HEK293 (cell line): ENCODE data around the gene ISG15.

Experiments
- GLIS2 ChIP-seq: fragments of 450-650 bp; formaldehyde crosslinking; IDR thresholded peaks from 2 replicates; pipeline ENCODE4 v1.5.1; 2016; ENCODE audit warnings: missing biosample characterization, missing genetic modification characterization
- KLF17 ChIP-seq: fragments of 450-650 bp; formaldehyde crosslinking; IDR thresholded peaks from 2 replicates; pipeline ENCODE4 v1.5.1; 2016; ENCODE audit warnings: missing biosample characterization, missing genetic modification characterization
- PATZ1 ChIP-seq: fragments of 450-650 bp; formaldehyde crosslinking; IDR thresholded peaks from 2 replicates; pipeline ENCODE4 v1.5.1; 2016; ENCODE audit warnings: missing biosample characterization, missing genetic modification characterization
- YY1 ChIP-seq: fragments of 450-650 bp; formaldehyde crosslinking; IDR thresholded peaks from 2 replicates; pipeline ENCODE4 v1.5.1; 2018; ENCODE audit warnings: missing biosample characterization, missing genetic modification characterization
- ZBTB20 ChIP-seq: fragments of 450-650 bp; formaldehyde crosslinking; IDR thresholded peaks from 2 replicates; pipeline ENCODE4 v1.5.1; 2016; ENCODE audit warnings: missing biosample characterization, missing genetic modification characterization
- ZFP3 ChIP-seq: fragments of 450-650 bp; formaldehyde crosslinking; IDR thresholded peaks from 2 replicates; pipeline ENCODE4 v1.5.1; 2016; ENCODE audit warnings: low read depth, missing biosample characterization, missing genetic modification characterization
- ZNF146 ChIP-seq: fragments of 450-650 bp; formaldehyde crosslinking; IDR thresholded peaks from 2 replicates; pipeline ENCODE4 v1.5.1; 2016; ENCODE audit warnings: missing biosample characterization, missing genetic modification characterization
- ZNF184 ChIP-seq: fragments of 450-650 bp; IDR thresholded peaks from 2 replicates; pipeline ENCODE4 v1.5.1; 2018; ENCODE audit warnings: missing biosample characterization, mild to moderate bottlenecking, missing genetic modification characterization
- ZNF24 ChIP-seq: fragments of 450-650 bp; formaldehyde crosslinking; IDR thresholded peaks from 2 replicates; pipeline ENCODE4 v1.5.1; 2016; ENCODE audit warnings: missing biosample characterization, missing genetic modification characterization
- ZNF366 ChIP-seq: fragments of 450-650 bp; formaldehyde crosslinking; conservative IDR thresholded peaks from 2 replicates; pipeline ENCODE4 v1.5.1; 2016; ENCODE audit warnings: missing biosample characterization, missing genetic modification characterization
- ZNF423 ChIP-seq: fragments of 450-650 bp; formaldehyde crosslinking; IDR thresholded peaks from 2 replicates; pipeline ENCODE4 v1.5.1; 2016; ENCODE audit warnings: missing biosample characterization, missing genetic modification characterization
- ZNF518A ChIP-seq: fragments of 450-650 bp; formaldehyde crosslinking; conservative IDR thresholded peaks from 2 replicates; pipeline ENCODE4 v1.5.1; 2016; ENCODE audit warnings: low read depth, missing biosample characterization, missing genetic modification characterization
- ZNF544 ChIP-seq: fragments of 450-650 bp; formaldehyde crosslinking; IDR thresholded peaks from 2 replicates; pipeline ENCODE4 v1.5.0; 2017; ENCODE audit warnings: missing biosample characterization, missing genetic modification characterization
- ZNF561 ChIP-seq: fragments of 450-650 bp; IDR thresholded peaks from 2 replicates; pipeline ENCODE4 v1.5.1; 2018; ENCODE audit warnings: missing biosample characterization, missing genetic modification characterization, borderline replicate concordance
- ZNF600 ChIP-seq: fragments of 450-650 bp; formaldehyde crosslinking; IDR thresholded peaks from 2 replicates; pipeline ENCODE4 v1.5.1; 2016; ENCODE audit warnings: missing biosample characterization, missing genetic modification characterization
- ZNF610 ChIP-seq: fragments of 450-650 bp; formaldehyde crosslinking; IDR thresholded peaks from 2 replicates; pipeline ENCODE4 v1.5.1; 2016; ENCODE audit warnings: missing biosample characterization, missing genetic modification characterization, borderline replicate concordance
- ZNF621 ChIP-seq: fragments of 450-650 bp; formaldehyde crosslinking; IDR thresholded peaks from 2 replicates; pipeline ENCODE4 v1.5.1; 2017; ENCODE audit warnings: missing biosample characterization, missing genetic modification characterization
- ZNF654 ChIP-seq: fragments of 450-650 bp; formaldehyde crosslinking; IDR thresholded peaks from 2 replicates; pipeline ENCODE4 v1.5.1; 2016; ENCODE audit warnings: low read depth, missing biosample characterization, missing genetic modification characterization
- ZNF76 ChIP-seq: fragments of 450-650 bp; formaldehyde crosslinking; IDR thresholded peaks from 2 replicates; pipeline ENCODE4; 2016; ENCODE audit warnings: low read depth, missing biosample characterization, missing genetic modification characterization, borderline replicate concordance
- ZNF785 ChIP-seq: fragments of 450-650 bp; formaldehyde crosslinking; IDR thresholded peaks from 2 replicates; pipeline ENCODE4 v1.5.1; 2016; ENCODE audit warnings: missing biosample characterization, missing genetic modification characterization
- ZSCAN5A ChIP-seq: fragments of 450-650 bp; formaldehyde crosslinking; IDR thresholded peaks from 2 replicates; pipeline ENCODE4 v1.5.1; 2016; ENCODE audit warnings: missing biosample characterization, missing genetic modification characterization
- TF ChIP-seq, protein P1 (sequence below): fragments of 450-650 bp; formaldehyde crosslinking; IDR thresholded peaks from 2 replicates; pipeline ENCODE4 v1.5.1; 2016; ENCODE audit warnings: missing biosample characterization, missing genetic modification characterization
- TF ChIP-seq, protein P2 (sequence below): fragments of 450-650 bp; formaldehyde crosslinking; IDR thresholded peaks from 2 replicates; pipeline ENCODE4 v1.5.1; 2016; ENCODE audit warnings: missing biosample characterization, missing genetic modification characterization

ISG15 gene

DNA sequence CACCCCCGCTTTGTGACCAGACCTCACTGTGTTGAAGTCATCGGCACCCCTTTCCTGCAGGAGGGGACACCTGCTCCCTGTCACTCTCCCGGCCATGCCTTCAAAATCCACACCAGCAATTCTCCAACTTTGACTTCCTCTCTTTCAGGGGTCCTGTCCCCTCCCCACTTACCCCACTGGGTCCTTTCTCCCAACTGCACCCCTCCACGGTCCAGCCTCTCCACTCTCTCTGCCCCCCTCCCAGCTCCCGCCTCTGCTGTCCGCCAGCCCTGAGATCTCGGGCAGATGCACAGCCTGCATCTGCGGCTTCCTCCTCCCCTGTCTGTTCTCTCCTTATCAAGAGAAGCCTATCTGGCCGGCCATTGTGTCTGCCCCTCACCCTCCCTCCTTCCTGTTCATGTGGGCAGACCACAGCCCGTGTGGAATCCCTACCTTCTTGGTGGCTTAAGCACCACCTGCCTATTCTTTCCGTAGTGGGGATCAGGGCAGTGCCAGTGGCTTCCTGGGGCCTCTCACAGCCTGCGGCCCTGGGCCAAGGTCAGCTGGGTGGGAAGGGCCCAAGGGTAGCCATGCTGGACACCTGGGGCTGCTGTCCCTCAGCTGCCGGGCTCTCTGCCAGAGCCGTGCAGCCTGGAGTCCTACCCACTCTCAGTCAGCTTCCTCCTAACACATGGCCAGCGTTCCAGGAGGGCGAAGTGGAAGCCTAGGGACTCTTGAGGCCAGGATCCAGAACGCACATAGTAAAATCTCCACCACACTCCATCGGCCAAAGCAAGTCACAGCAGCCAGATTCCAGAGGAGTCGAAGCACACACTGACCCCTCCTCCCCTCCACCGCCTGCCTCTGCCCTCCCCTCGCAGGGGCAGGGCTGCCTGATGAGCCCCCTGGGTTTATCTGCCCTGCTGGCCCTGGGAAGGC is 8.3 kb upstream of the ISG15 start (continued):
- TF ChIP-seq PATZ1 (tag by site-specific recombination) (no peak), ZFP3 (no peak), ZNF600 (tag by site-specific recombination) (peak; percentile 96), ZNF366 (tag by site-specific recombination) (0 out of 2 replicates have a peak, but pooled peaks have one; percentile 17), YY1 (tag by site-specific recombination) (0 out of 2 replicates have a peak, but pooled peaks have one; percentile 35), ZBTB20 (no peak; the same call in 1 of the 2 replicates), ZNF544 (tag by site-specific recombination) (no peak), ZNF24 (no peak), GLIS2 (tag by site-specific recombination) (peak; percentile 54), ZNF146 (no peak), ZNF518A (tag by site-specific recombination) (no peak), ZNF610 (tag by site-specific recombination) (no peak), KLF17 (peak; percentile 14; the same call in 1 of the 2 replicates), ZNF654 (tag by site-specific recombination) (no peak), ZNF184 (tag by site-specific recombination) (no peak), ZNF561 (no peak), ZNF423 (0 out of 2 replicates have a peak, but pooled peaks have one; percentile 13), ZNF621 (tag by site-specific recombination) (no peak), ZSCAN5A (no peak), ZNF76 (tag by site-specific recombination) (no peak), ZNF785 (tag by site-specific recombination) (no peak)
- TF ChIP-seq, protein P1, sequence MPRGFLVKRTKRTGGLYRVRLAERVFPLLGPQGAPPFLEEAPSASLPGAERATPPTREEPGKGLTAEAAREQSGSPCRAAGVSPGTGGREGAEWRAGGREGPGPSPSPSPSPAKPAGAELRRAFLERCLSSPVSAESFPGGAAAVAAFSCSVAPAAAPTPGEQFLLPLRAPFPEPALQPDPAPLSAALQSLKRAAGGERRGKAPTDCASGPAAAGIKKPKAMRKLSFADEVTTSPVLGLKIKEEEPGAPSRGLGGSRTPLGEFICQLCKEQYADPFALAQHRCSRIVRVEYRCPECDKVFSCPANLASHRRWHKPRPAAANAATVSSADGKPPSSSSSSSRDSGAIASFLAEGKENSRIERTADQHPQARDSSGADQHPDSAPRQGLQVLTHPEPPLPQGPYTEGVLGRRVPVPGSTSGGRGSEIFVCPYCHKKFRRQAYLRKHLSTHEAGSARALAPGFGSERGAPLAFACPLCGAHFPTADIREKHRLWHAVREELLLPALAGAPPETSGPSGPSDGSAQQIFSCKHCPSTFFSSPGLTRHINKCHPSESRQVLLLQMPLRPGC: no peak
- TF ChIP-seq, protein P2, sequence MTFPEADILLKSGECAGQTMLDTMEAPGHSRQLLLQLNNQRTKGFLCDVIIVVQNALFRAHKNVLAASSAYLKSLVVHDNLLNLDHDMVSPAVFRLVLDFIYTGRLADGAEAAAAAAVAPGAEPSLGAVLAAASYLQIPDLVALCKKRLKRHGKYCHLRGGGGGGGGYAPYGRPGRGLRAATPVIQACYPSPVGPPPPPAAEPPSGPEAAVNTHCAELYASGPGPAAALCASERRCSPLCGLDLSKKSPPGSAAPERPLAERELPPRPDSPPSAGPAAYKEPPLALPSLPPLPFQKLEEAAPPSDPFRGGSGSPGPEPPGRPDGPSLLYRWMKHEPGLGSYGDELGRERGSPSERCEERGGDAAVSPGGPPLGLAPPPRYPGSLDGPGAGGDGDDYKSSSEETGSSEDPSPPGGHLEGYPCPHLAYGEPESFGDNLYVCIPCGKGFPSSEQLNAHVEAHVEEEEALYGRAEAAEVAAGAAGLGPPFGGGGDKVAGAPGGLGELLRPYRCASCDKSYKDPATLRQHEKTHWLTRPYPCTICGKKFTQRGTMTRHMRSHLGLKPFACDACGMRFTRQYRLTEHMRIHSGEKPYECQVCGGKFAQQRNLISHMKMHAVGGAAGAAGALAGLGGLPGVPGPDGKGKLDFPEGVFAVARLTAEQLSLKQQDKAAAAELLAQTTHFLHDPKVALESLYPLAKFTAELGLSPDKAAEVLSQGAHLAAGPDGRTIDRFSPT (tag by site-specific recombination): peak; percentile 52
